GM19455 (cell line): ENCODE results near the gene DHX32.

Source experiments
- ATAC-seq: cut with Tn5 transposase; IDR thresholded peaks from one replicate; pipeline ENCODE4 v1.9.1; 2021; ENCODE audit not compliant: unreplicated experiment

Gene DHX32

DNA sequence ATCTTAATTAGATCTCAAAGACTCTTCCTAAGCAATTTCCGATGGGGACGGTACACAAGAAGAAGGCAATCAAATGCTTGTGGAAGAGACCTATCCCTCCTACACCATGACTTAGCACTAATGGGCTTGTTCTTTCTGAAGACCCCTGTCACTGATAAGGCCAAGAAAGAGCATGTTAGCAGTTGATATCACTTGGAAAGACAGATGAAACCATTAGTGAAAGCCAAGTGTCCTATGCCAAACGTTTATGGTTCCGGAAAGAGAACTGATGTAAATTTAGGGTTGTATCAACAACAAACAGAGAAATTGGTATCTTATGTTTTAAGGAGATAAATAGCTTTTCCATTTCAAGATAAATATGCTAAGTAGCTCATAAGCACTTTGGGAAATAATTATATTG lies 64.5 kb downstream of the DHX32 start:
- ATAC-seq: no peak

GRCh38 chr10:125815764-125816163 lies 65.3 kb downstream of the DHX32 start:
- no peak for ATAC-seq

DNA sequence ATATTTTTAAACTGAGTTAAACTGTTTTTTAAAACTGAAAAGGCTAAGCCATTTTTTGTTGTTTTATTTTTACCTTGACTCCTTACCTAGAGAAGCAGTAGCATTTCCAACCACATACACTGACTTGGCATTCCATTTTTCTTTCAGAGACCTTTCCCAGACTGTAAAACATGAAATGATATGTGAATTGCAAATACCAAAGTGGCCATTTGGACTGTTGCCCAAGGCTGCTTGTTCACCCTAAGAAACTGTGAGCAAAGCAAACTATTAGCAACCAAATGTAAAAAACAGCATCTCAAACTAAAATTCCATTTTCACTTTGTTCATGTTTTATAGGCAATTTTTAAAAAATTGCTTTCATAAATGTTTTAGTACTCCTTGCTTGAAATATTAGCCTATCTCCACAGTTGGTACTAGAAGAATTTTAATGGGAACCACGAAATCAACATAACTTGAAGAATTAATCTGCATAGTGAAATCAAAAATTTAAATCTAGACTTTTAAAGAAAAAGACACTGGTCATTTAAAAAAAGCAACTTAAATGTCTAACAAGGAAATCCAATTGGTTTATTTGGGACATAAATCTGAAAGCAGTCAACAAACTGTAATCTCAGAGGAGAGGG lies 68.9 kb downstream of the DHX32 start:
- ATAC-seq: no peak

GRCh38 chr10:125811251-125811650 lies 69.8 kb downstream of the DHX32 start:
- no peak for ATAC-seq

- ATAC-seq: no peak
These were observed 73.0 kb downstream of the DHX32 start for GRCh38 chr10:125808047-125808446.

- ATAC-seq: no peak
These were observed 78.4 kb downstream of the DHX32 start for GRCh38 chr10:125802739-125803138.

GRCh38 chr10:125802131-125802530 lies 79.0 kb downstream of the DHX32 start:
- no peak for ATAC-seq

DNA sequence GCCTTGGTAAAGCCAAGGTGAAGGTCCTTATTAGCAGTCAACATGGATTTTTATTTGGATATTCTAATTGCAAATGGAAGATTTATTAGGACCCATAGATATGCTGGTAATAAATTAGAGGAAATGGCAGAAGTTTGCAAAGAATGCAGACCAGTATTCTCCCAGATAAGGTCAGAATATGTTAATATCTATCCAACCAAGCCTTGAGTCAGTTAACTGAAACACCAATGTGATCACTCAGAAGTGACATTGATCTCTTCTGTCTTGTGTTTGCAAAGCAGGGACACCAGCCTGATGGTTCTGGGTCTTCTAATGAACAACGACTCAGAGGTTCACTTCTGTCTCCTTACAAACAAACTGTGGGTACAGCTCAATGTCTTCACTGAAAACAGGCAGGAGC lies 79.5 kb downstream of the DHX32 start:
- no peak for ATAC-seq

- no peak for ATAC-seq
These were observed 81.5 kb downstream of the DHX32 start for GRCh38 chr10:125799451-125800182.

GRCh38 chr10:125797994-125798662 lies 83.0 kb downstream of the DHX32 start:
- no peak for ATAC-seq

DNA sequence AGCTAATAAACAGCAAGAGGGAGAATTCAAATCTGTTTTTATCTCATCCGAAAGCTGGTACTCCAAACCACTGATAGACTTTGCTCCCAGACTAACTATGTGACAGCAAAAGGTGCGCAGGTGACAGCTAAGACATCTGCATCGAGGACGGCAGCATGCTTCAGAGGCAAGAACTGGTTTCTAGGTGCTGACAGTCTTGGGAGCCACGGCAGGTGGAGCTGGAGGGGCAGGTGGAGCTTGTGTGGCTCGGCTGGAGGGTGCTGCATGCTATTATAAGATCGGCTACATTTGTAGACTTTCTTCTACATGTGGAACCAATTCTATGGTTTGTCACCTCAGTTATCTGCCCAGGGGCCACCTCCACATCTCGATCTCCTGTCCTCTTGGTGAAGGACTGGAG lies 83.7 kb downstream of the DHX32 start:
- ATAC-seq: no peak

DNA sequence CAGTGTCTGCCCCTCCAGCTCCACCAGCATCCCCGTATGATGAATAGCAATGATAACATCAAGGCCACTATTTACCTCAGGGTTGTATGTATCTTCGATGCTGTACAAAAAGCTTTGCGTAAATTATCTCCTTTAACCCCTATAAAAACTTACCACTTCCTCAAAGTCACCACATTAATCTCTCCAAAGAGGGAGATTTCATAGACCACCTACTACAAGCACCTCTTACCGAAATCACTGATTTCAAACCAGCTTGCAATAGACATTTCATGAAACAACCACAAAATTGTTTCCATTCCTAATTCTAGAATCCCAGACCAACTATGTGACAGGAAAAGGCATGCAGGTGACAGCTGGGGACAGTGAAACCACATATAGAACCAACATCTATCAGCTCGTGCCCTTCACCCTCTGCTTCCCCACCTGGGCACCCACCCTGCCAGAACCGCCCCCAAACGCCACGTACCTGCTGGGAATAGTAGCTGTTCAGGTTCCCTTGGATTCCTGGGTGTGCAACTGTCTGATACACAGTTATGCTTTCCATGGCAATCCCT lies 85.4 kb downstream of the DHX32 start:
- no peak for ATAC-seq

GRCh38 chr10:125795128-125795527 lies 86.0 kb downstream of the DHX32 start:
- no peak for ATAC-seq

DNA sequence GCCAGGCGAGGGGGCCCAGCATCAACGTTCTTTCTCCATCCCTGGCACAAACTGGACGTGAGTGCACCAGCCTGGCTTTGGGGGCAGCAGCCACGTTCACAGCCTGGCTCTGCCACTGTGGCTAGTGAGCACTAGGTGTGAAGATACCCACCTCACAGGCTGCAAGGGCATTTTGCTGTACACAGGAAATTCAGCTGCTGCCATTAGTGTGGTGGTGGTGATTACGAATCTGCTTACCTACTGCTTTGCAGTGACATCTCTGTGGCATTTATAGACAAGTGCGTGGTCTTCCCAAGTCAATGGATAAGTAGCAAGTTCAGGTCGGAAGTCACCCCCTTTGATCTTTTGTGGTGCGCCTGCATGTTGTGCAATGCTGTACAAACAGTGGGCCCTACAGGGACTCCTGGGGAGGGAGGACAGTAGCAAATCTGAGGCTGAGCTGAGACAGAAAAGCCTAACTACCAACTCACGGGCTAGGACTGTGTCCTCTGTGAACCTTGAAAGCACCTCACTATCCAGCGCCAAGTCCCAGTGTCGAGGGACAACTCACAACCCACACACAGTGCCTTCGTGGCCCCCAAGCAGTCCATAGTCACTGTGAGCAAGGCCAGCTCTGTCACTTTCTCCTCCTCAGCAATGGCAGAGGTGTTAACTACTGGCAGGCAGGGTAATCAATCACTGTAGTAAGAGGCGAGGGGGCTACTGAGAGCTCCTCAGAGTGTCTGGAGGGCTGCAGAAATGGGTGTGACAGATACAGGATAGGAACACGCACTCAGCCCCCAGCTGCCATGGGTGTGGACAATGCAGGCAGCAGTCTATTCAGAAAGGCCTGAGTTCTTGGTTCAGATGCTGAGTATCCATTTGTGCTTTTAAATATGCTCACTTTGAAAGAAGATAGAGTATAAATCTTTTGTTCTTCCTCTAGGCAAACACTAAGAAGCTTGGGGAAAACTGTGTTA lies 88.5 kb downstream of the DHX32 start:
- ATAC-seq: no peak

DNA sequence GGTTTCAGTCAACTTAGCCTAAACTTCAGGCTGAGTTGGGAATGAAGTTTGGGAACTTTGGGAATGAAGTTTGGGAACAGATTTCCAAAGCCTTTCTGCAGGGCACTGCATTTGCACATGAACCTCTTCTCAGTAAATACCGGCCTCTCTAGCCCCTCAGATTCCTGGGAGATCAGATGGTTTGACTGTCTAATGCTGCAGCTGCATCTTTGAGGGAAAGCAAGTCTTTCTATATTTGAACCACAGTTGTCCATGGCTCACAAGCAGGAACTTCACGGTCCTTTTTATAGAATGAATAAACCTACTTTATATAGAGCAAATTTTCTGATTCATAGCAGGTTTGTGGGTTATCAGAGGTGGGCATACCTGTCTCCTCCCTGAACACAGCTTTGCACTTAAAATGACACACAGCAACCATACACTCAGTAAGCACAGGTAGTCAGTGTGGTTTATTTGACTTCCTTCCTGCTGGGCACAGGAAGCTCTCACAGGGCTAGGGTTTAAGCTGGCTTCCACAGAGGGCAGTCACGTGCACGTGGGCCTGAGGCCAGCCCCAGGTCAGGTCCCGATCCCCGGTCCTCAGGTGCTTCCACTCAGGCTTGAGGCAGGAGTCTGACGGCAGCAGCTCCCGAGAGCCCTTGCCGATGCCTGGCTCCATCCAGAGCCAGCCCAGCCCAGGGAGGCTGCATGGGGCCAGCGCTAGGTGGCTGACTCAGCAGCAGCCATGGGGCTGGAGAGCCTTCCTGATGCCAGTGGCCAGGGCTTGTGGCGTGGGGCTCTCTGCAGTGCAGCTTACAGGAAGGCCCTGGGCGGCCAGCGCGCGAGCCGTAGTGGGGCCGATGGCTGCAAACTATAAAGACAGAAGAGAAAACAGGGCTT lies 92.7 kb downstream of the DHX32 start:
- ATAC-seq: no peak
